ENCODE results near the gene MTERF2. TPM values are rescaled to one million over a fixed set of nuclear protein-coding genes. Genes with fewer than 3 reads are reported as not detected.

Gene MTERF2
- total and polyA plus RNA-seq, 4 donors = 6.4 to 18.9 (median 13.7) TPM

GRCh38 chr12:106960443-106960842, 26.5 kb downstream of the MTERF2 start:
- Histone ChIP-seq H3K9me3 (ENCODE audit: control insufficient read depth in 4 of 4, low read length in 3 of 4) (no peaks in the 10 kb centered on the region), H3K4me1 (ENCODE audit: control insufficient read depth in 4 of 4, insufficient read depth in 4 of 4, low read length in 3 of 4) (peaks cover 6 to 9% (median 6%) of the 10 kb centered on the region in 4 donors)
- DNase-seq (ENCODE audit: low spot score) = no peak

GRCh38 chr12:106957583-106957982, 29.4 kb downstream of the MTERF2 start:
- H3K4me1 ChIP-seq (ENCODE audit: control insufficient read depth in 4 of 4, insufficient read depth in 4 of 4, low read length in 3 of 4) = peaks cover 6 to 10% (median 7%) of the 10 kb centered on the region in 4 donors

More at GRCh38 chr12:106960443-106960842, 26.5 kb downstream of the MTERF2 start:
- Histone ChIP-seq H3K27ac (ENCODE audit: low read depth in 1 of 2, low read length in 2 of 2) (no peak overlapping the region), H3K36me3 (ENCODE audit: control insufficient read depth in 4 of 4, insufficient read depth in 3 of 4, low read depth in 1 of 4, low read length in 3 of 4) (peaks cover 0 to 3% (median 2%) of the 10 kb centered on the region in 4 donors), H3K27me3 (ENCODE audit: control insufficient read depth in 4 of 4, insufficient read depth in 4 of 4, low read length in 3 of 4) (no peaks in the 10 kb centered on the region), H3K4me3 (ENCODE audit: low read depth in 1 of 3, low read length in 3 of 3) (no peak overlapping the region), H3K9ac (ENCODE audit: low read depth in 1 of 2, low read length in 2 of 2) (no peak overlapping the region)
- no peak for TF ChIP-seq REST (IDR thresholded peaks at IDR 0.05)
- no peak for TF ChIP-seq ATF3 (IDR thresholded peaks at IDR 0.05)
- no peak for TF ChIP-seq GABPA (IDR thresholded peaks at IDR 0.05 in 1 of 2, conservative IDR thresholded peaks at IDR 0.05 in 1 of 2)
- TF ChIP-seq CTCF (IDR thresholded peaks at IDR 0.05; ENCODE audit: low read depth, low read length, missing input control) = no peak
- no peak for TF ChIP-seq SP1 (IDR thresholded peaks at IDR 0.05)
- WGBS = 88% methylated on average over 3 of the region's 3 CpGs

GRCh38 chr12:106956048-106956578, 30.8 kb downstream of the MTERF2 start:
- Histone ChIP-seq H3K4me3 (ENCODE audit: low read depth in 1 of 3, low read length in 3 of 3) (peak overlapping the region; percentile 81 to 98 (median 90)), H3K27me3 (ENCODE audit: control insufficient read depth in 4 of 4, insufficient read depth in 4 of 4, low read length in 3 of 4) (no peaks in the 10 kb centered on the region), H3K27ac (ENCODE audit: low read depth in 1 of 2, low read length in 2 of 2) (peak overlapping the region; percentile 93 to 95), H3K9ac (ENCODE audit: low read depth in 1 of 2, low read length in 2 of 2) (peak overlapping the region; percentile 31 to 77), H3K9me3 (ENCODE audit: control insufficient read depth in 4 of 4, low read length in 3 of 4) (no peaks in the 10 kb centered on the region), H3K4me1 (ENCODE audit: control insufficient read depth in 4 of 4, insufficient read depth in 4 of 4, low read length in 3 of 4) (peaks cover 6 to 10% (median 7%) of the 10 kb centered on the region in 4 donors), H3K36me3 (ENCODE audit: control insufficient read depth in 4 of 4, insufficient read depth in 3 of 4, low read depth in 1 of 4, low read length in 3 of 4) (no peaks in the 10 kb centered on the region)
- WGBS = under 1% methylated on average over 34 of the region's 34 CpGs
- TF ChIP-seq REST (IDR thresholded peaks at IDR 0.05) (no peak), ATF3 (IDR thresholded peaks at IDR 0.05) (no peak)
- peak; percentile 53 for DNase-seq (ENCODE audit: low spot score)

More at GRCh38 chr12:106957583-106957982, 29.4 kb downstream of the MTERF2 start:
- no peak for DNase-seq (ENCODE audit: low spot score)
- H3K9me3 ChIP-seq (ENCODE audit: control insufficient read depth in 4 of 4, low read length in 3 of 4) = no peaks in the 10 kb centered on the region
- H3K4me3 ChIP-seq (ENCODE audit: low read depth in 1 of 3, low read length in 3 of 3) = peak overlapping the region; percentile 81 to 98 (median 90)
- H3K27ac ChIP-seq (ENCODE audit: low read depth in 1 of 2, low read length in 2 of 2) = peak overlapping the region in 1 of 2 donors; percentile 58
- H3K9ac ChIP-seq (ENCODE audit: low read depth in 1 of 2, low read length in 2 of 2) = peak overlapping the region; percentile 31 to 36
- TF ChIP-seq JUND (IDR thresholded peaks at IDR 0.05) = no peak
- TF ChIP-seq YY1 (IDR thresholded peaks at IDR 0.05) = peak; percentile 44
- TF ChIP-seq FOXA2 (IDR thresholded peaks at IDR 0.05) = no peak
- no peak for TF ChIP-seq TAF1 (conservative IDR thresholded peaks at IDR 0.05)
- no peaks in the 10 kb centered on the region for H3K36me3 ChIP-seq (ENCODE audit: control insufficient read depth in 4 of 4, insufficient read depth in 3 of 4, low read depth in 1 of 4, low read length in 3 of 4)
- 22% methylated on average over 1 of the region's 1 CpG for WGBS
- H3K27me3 ChIP-seq (ENCODE audit: control insufficient read depth in 4 of 4, insufficient read depth in 4 of 4, low read length in 3 of 4) = no peaks in the 10 kb centered on the region

Data from liver (tissue), 9 donors.